IPS-NIHi7 (cell line): ENCODE measurements around the gene PLEKHA6.

Source experiments
- DNase-seq: peaks from one replicate; pipeline ENCODE4 v3.0.0; 2012; ENCODE audit warnings: mixed read lengths; ENCODE audit errors: extremely low spot score

The PLEKHA6 gene

DNA sequence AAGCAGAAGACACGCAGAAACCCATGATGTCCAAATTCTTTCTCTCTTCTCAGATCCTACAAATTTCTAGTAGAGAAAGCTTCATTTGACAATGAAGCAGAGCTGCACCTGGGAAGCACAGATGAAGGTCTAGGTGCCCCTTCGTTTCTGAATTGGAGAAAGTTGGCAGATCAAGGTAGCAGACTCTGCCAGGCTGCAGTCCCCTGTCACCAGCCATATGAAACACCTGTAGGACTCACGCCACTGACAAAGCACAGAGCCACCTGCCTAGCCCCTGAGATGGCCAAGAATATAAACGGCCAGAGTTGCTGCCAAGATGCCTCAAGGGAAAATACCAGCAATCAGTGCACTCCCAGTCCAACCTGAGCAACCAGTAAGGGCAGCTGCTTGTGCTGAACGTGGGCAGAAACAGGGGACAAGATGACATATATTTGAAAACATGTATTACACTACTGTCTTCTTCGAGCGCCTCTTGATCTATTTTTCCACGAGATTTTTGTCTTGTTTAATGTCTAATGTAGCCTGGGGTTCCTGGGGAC lies 20.6 kb upstream of the PLEKHA6 start:
- no peak for DNase-seq

DNA sequence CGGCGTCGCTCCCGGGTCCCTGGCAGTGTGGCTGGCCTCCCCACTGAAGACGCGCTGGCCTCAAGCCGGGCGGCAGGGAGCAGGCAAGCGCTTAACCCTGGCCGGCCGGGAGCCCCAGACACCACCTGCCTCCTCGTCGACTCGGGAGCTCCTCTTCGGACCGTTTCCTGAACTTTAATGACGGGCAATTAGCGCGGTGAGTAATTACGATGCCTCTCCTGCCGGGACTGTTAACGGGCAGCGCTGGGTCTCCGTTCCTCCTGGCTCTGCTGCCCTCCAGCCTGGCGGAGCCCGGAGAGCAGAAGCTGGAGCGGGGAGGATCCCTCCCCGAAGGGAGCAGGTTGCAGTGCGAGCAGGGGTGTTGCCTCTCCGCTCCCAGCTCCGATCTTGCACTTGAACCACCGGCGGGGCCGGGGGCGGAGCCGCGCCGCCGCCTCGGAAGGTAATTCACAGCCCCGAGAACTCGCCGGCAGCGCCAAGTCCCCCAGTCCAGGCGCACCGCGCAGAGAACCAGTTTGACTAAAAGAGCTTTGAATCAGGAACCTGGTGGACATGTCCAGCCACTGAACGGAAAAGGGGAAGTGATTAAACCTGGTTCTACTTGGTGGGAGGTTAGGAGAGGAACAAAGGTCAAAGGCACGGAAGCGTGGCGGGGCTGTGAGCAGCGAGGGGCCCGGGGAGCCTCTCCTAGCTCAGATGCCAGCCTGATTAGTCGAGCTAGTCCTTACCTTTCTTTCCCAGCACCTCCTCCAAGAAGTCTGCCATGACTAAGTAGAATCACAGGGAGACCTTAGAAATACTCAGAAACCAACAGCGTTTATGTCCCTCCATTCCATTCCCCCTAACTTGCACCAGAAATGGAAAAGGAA lies 18.3 kb upstream of the PLEKHA6 start:
- peak; percentile 74 for DNase-seq

DNA sequence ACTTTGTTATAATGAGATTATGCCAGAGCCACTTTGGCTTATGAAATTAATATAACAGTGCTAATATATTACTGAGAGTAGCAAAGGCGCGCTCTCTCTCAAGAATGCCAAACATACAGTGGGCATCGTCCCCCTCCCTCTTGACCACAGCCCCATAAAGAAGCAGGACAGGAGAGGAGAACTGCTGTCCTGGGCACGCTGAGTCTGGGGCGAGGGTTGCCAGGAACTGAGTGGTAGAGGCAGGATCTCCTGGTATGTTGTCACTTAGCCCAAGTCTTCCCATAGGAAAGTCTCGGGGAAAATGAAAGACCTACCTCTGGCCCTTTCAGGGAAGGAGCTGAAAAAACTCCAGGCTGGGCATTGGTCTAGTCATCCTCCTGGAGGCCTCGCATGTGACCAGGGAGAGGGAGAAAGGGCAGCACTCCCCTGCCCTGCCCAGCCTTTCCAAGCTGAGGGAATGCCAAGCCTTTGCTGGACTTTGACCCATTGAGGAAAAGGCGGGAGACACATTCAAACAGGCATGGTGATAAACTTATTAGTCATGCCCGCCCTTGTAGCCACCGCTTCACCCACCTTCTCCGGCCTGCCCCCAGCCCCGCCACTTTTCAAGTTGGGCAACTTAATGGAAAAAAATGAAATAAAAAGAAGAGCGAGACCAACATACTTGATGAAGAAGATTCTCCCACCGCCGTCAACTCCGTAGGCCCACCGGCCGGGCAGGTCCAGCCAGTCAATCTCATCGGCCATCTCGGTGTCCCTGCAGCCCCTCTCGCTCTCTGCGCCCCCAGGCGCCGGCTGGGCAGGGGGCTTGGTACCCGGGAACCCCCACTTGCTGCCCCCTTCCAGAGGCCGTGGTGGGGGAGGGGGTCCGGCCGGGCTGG lies 17.4 kb upstream of the PLEKHA6 start:
- DNase-seq = no peak

DNA sequence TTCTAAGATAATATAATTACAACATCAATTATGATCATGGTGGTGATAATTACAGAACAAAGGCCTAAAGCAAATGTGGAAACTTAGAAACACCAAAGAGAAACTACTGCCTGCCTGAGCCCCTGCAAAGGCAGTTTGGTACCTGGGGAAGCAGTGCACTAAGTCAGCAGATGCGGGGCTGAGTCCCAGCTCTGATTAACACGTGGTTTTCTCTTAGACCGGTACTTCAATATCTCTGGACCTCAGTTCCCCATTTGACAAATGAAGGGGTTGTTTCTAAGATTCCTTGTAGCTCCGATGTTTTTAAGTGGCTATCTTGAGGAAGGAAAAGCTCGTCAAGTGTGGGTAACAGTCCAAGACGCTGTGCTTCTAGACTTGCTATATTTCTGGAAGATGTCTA lies 16.7 kb upstream of the PLEKHA6 start:
- no peak for DNase-seq

DNA sequence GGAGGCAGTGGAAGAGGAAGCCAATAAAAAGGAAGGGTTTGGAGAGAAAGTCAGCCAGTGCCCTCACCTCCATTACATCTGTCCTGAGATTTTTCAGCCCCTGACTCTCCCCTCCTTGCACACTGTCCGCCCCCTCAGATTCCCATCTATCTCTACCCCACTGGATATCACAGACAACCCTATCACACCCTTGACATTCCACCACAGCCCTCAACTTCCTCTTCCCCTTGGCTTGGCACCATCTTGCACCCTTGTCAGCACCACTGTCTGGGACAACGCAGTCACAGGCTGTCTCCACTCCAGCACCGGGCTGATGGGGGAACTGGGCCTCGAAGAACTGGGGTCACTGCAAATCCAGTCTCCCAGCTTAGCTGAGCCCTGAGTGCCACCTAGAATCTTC lies 14.2 kb upstream of the PLEKHA6 start:
- DNase-seq = no peak

DNA sequence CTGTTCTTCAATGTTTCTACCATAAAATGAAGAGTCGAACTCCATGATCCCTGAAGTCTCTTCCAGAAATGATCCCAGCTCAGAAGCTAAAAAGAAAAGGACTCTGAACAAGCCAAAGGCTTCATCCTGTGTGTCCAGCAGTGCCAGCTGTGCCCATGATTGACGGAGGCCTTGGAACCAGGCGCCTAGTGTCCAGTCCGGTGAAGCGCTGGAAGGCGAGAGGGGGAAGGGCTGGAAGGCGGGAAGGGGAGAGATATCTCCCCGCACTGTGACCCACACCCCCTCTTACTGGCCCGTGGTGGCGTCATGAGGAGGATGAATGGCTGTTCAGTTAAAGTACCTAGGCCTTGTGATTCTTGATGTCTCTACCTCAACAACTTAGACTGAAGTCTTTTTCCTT lies 10.4 kb upstream of the PLEKHA6 start:
- DNase-seq = no peak

DNA sequence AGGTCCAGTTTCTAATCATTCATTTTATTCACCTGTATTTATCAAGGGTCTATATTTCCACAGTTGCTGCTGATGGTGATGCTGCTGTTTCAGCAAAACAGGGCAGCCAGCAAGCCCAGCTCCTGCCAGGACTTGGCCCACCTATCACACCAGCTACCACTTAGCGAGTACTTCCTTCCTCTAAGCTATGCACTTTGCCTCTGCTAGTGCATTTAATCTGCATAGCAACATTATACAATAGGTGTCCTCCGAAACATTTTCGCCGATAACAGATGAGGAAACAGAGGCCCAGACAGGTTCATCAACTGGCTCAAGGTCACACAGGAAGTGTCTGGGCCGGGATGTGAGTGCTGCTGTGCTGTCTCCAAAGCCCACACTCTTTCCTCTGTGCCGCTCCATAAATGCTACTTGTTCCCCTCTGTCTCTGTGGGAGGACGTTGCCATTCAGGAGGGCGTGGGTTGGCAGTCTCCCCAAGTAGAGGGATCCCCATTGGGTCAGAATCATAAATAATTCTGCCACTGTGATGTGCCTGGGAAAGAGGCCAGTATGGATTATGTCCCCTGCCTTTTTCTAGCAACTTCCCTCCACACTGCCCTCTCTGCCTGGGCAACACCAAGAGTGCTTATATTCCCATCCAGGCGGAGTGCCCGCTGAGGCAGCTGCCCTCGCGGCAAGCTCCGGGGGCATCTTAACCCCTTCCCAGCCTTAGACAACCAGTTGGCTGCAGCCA lies 9.4 kb upstream of the PLEKHA6 start:
- no peak for DNase-seq

DNA sequence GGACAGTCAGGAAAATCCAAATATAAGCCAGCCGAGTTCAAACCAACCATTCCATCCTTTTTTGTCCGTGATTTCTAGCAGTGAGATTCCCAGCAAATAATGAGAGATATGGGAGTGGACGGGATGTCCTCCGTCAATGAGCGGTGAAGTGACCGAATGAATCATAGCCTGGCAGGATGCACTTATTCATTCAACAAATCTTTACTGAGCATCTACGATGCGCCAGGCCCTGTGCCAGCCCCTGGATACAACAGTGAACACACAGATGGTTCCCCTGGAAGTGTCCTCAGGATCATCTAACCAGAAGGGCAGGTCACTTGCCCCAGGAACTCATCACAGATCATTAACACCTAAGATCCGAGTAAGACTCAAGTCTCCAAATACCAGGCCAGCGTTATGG lies 8.2 kb upstream of the PLEKHA6 start:
- no peak for DNase-seq

DNA sequence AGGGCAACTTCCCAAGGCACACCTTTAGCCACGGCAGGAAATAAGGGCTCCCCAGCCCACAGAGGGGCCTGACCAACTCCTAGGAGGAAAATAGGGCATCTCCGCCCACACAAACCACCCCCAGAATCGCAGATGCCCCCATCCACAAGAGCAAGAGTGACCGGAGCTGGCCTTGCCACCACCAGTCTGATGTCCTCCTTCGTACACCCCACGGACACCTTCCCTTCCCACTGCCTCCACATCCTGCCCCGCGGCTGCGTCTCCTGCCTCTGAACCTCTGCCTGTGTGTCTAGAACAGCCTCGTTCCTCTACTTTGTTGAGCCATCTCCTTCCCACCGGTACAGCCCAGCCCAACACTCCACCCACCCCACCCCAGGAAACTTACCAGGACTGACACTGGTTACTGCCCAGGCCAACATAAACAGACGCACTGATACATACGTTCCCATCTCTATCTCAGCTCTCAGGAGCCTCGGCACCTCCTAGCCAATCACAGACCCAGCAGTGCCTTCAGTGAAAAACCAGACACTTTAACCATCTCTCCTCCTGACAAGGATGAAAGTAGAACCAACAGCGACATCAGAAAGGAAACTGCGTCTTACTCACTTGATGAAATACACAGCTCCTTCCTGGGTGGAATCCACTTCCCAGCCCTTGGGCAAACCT lies 7.6 kb upstream of the PLEKHA6 start:
- no peak for DNase-seq

DNA sequence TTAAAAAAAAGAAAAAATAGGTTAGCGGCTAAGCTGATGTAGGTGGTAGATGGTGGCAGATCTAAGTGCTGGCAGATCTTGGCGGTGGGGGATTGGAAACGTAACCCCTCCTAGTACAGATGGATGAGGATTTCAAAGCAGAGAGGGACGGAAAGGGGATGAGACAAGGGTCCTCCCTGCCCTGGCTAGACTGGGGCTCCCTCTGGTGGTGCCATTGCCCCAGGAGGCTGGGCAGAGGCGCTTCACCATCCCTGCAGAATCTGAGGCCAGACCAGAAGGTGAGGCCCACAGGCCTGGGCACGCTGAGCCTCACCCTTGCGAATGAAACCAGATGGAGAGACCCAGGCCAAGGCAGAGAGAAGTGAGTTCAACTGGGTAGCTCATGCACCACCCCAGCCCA lies 7.0 kb upstream of the PLEKHA6 start:
- peak; percentile 71 for DNase-seq

DNA sequence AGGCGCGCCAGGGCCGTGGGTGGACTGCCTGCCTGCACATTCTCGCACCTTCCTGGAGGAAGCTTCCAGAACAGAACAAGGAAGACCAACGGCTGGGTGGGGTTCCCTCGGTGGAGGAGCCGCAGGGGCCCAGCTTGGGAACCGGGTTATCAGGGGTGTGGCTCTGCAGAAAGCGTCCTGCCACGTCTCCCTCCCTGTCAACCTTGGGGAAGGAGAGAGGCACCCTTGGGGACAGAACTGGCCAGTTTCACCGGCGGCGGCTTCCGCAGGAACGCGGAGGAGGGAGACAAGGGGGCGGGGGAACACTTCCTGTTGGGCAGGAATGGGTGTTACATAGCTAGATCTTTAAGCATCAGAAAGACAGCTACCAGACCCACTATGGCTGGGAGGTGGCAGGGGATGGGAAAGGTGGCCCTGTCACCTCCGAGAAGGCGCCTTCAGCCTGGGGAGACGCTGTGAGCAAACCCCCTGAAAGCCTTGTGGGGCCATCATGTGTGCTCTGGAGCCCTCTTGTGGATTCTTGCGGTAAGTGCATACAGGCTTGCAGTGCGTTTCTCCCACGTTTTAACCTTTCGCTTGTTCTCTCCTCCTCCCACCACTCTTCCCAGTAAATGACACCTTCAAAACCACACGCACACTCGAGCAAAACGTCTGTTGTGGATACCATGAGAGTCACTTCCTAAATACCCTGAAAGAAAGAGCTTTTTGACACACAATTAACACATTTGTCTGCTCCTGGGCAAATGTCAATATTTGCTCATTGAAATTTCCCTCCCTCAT lies 3.8 kb upstream of the PLEKHA6 start:
- DNase-seq = peak; percentile 76

DNA sequence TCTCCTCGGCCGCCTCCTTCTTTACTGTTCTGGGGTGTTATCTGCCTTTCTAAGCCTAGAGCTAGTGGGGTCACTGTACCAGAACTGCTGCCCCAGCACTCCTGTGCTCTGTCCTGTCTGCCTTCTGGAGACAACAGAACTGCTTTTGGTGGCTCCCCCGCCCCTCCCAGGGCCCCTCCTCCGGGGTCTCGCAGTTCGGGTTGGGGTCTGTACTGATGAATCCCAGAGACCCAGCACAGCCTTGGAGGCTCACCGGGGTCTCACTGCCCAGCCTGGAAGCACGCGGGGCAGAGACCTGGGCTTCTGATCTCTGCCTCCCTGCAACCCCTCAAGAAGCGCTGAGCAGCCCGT lies 3.2 kb upstream of the PLEKHA6 start:
- no peak for DNase-seq

DNA sequence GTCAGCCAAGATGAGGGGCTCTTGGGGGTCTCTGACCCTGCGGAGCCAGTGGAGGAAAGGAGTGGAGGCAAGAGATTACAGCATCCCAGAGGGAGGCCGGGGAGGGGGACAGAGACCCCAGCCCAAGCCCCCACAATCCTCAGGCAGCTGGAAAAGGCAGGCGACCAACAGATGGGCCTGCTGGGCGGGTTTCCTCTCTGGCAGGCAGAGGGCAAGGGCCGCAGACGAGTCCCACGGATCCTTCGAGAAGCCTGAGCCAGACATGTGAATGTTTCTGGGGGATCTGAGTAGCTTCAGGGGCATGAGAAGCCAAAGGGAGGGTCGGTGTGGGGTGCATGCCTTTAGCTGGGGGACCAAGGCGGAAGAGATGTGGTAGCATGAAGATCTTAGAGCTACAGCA lies 2.1 kb upstream of the PLEKHA6 start:
- DNase-seq = no peak

DNA sequence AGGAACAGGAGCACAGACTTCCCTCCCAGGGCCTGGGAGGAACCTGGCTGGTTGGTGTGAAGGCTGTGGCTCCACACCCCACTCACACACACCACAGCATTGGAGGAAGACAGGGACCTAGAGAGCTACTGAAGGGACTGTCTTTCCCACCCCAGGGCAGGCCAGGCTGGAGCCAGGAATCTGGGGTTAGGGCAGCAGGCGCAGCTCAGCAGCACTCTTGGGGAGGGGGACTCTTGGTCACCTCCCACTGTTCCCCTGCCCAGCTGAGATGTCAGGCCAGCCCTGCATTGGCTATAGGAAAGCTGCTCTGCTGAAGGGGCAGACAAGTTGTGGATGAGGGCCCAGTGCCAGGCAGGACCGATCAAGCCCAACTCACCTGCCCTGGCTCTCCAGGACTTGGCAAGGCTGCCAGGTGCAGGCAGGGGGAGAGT lies 1.6 kb upstream of the PLEKHA6 start:
- no peak for DNase-seq

DNA sequence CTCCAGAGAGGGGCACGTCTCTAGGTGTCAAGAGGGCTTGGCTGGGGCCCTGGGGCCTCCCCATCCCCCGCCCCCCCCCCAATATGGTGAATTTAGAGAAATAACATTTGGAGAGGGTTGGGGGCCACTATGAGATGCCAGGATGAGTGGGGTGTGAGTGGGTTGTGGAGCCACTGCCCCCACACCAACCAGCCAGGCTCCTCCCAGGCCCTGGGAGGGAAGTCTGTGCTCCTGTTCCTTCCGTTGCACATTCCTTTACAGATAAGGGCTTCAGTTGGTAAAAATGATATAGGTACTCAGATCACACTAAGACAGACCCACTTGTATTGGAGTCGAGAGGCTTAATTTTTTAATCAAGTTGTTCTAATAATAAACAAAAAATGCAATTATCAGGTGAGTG lies 585 bp upstream of the PLEKHA6 start:
- no peak for DNase-seq

DNA sequence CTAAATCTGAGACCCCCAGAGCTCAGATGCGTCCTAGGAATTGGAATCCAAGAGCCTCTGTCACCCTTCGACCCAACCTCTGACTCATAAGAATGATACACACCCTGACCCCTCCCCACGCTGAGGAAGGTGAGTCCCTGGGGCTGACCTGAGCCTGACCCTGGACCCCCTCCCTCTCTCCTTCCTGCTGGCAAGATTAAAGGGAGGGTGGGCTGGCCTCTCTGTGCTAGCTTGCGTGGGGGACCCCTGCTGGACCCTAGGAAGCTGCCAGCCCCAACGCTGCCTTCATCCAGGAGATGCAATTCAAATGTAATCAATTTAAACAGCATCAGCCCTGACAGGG lies 627 bp downstream of the PLEKHA6 start:
- DNase-seq = peak; percentile 31

DNA sequence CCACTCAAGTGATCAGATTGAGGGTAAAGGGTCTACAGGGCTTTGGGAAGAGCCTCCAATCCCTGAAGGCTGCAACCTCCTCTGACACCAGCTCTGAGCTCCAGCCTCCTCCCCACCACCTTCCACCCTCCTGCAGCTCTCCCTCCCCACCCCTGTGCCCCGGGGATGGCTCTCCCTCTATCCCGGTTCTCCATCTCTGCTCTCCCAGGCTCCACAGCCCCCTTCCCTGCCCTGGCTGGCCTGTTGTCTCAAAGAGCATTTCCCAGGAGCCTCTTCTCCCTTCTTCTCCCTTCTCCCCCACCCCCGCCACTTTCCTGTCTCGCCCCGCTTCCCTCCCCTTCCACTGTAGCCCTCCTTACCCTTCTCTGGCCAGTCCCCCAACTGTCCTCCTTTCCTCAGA lies 1.1 kb downstream of the PLEKHA6 start:
- no peak for DNase-seq

DNA sequence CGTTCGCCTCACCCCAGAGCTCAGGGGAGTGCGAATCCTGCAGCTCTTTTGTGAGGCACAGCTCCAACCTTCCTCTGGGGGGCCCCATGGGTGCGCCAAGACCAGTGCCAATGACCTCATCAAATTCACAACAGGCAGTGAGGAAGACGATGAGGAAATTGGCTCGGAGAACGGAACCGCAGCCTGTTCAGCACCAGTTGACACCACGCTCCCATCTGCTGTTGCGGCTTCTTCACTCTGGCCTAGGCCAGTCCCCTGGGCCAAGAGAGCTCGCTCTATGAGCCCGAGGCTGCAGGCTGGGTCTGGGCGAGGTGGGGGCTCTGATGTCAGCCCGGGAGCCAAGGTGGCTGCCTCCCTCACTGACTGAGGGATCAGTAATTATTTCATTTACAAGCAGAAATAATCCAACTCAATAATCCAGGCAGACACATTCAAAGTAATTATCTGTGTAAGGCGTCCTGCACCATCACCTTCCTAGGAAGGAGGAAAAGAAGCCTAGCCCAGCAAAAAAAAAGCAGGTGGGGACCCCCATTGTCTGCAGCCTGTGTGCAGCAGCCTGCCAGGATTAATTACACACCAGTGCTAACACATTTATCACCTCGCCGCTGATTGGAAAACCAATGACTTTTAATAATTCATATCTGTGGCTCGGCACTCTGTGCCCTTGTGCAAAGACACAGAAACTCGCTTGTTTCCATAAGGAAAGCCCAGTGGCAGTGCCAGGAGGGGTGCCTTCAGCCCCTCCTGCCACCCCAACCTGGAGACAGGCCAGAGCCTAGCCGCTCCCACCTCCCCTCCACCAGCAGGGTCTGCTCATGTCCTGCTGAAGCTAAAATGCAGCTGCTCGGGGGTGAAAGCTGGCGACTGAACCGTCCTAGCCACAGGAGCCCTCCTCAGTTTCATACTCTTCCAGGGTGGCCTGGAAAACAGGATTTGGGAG lies 1.9 kb downstream of the PLEKHA6 start:
- DNase-seq = no peak

DNA sequence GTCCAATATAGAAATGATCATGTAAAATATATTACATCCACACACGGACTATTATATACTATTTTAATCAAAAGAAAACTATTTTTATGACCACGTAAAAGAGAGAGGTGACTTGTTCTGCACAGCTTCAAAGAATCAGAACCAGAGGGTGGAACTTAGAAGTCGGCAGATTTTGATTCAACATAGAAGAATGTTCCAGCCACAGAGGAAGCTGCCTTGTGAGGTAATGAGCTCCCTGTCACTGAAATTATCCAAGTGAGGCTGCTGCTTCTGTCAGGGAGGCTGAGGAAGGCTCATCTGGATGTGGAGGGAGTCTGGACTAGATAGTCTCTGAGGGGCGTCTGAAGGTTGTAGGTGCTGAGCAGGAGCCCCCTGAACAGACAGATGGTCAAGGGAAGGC lies 2.7 kb downstream of the PLEKHA6 start:
- no peak for DNase-seq

DNA sequence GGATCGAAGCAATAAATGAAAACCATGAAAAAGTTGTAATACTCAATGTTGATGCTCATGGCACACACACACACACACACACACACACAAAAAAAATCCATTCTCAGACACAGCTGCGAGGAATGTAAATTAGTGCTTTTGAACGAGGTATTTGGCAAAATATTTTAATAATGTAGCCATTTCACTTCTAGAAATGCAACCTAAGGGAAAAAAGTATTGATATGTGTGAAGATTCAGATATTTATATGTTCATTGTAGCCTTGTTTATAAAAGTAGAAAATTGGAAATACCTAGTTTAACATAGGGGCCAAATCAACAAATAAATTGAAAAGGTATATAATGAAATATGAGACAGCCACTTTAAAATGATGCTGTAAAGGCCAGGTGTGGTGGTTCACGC lies 3.8 kb downstream of the PLEKHA6 start:
- DNase-seq = no peak
